NCI-H2107 treated with DMSO at 0.1 percent for 48 hours (cell line): ENCODE data around the gene TALDO1.

Experiments
- DNase-seq: peaks from one replicate; lab custom pipeline; 2025; ENCODE audit not compliant: unreplicated experiment; lab: John Stamatoyannopoulos, UW

TALDO1 gene

DNA sequence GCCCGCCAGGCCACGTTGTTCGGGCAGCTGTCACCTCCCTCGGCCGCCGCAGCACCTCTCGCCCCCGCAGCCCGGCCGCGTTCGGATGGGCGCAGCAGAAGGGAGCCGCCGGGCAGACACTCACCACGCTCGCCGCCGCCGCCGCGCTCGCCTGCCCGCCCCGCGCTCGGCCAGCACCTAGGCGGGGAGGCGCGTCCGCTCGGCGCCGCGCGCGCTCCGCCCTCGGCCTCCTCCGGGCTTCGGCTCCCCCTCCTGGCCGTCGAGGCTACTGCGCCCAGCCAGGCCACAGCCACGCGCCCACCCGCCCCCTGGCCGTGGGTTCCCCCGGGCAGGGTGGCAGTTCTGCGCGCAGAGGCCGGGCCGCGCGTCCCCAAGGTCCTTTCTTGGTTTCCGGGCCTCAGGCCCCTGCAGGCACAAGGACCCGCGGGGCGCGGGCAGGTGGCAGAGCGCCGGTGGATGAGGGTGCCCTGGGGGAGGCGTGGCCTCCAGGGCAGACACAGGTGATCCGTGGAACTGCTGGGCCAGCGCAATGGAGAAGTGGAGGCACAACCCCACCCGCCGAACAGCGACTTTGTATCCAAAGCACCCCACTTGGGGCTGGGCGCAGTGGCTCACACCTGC, 50.9 kb downstream of the TALDO1 start, which contains the start of gene SLC25A22:
TSS of gene SLC25A22 (minus strand) at position 189 of the 621 bp plus-strand sequence. CDS start 3,275 bp downstream, outside the sequence.
- DNase-seq = peak; percentile 22

DNA sequence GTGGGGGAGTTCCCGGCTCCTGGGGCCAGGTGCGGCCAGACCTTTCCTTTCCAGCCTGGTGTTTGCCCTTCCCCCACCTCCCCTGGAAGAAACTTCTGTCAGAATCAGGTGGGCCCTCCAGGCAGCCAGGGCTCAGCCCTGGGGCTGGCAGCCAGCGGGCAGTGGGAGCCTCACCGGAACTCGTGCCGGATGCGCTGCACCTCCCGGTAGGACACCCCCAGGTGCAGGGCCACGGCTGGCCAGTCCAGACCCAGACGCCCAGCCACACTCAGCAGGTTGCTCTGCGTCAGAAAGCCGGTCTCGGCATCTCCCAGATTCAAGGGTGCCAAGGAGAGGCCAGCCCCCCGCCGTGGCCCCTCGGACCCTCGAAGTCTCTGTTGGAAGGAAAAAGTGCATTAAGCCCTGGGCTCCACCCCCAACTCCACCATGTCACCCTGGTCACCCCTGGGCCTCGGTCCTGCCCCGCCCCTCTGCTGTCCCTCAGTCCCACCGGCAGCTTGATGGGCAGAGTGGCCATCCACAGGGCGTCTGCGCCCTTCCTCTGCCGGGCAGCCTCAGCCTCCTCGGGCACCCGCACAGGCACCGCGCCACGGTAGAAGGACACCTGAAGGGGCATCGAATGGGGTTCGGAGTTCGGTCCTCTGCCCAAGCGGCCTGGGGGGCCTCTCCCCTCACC, 52.5 kb downstream of the TALDO1 start:
- DNase-seq = no peak

DNA sequence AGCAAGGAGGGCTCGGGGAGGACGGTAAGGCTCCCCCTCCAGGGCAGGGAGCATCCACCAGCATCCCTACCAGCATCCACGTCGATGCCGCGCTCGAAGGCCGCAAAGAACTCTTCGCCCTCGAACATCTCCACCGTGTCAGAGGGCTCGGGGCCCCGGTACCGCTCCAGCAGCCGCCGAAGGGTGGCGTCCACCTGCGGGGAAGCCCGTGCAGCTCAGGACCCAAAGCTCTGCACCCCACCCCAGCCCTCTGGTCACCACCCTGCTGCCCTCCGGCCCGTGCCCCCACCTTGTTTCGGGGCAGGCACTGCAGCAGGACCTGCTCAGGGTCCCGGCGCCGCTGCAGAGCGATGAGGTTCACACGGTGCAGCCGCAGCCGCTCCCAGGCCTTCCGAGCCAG, 53.2 kb downstream of the TALDO1 start:
- no peak for DNase-seq

DNA sequence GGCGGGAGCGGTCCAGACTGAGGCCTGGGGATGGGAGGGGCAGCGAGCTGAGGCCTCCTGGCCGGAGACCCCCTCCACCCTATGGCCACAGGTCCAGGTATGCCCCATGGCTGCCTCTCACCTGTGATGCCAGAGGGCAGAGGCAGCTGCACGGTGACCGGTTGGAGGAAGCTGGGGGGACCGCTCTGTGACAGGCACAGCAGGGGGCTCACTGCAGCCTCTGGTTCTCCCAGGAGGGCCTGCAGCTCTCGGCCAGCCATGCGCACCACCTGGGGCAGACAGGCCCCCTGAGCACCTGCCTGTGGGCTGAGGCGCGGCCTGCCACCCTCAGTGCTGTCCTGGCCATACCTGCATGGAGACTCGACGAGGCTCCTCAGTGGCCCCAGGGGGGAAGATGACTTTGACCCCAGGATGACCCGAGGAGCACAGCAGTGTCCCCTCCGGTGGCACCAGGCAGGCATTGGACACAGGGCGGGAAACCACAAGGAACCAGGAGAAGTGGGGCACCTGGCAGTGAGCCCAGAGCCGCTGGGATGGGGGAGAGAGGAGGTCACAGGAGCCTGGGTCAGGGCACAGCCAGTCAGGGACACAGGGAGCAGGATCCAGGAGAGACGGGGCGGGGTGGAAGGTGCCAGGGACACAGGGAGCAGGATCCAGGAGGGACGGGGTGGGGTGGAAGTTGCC, 54.0 kb downstream of the TALDO1 start:
- no peak for DNase-seq

DNA sequence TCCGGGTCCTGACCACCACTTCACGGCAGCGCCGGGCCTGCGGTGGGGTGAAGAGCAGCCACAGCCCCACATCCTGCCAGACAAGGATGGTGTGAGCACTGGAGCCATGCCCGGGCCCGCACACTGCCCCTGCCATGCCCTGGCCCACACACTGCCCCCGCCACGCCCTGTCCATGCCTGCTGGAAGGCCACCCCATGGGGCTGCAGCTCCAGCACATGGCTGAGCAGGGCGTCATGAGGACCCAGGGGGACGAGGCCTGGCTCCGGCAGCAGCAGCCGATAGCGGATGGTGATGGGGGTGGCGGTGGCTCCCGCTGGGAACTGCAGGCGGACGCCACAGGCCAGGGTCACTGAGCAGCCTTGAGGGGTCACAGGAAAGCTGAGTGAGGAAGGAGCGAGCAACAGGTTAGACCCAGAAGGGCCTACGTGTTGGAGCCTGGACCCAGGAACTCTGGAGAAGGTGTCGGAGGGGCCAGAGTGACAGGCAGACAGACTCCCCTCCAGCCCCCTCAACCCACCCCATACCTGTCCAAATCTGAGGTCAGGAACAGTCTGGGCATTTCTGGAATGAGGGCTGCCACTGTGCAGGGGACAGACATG, 54.9 kb downstream of the TALDO1 start:
- no peak for DNase-seq

DNA sequence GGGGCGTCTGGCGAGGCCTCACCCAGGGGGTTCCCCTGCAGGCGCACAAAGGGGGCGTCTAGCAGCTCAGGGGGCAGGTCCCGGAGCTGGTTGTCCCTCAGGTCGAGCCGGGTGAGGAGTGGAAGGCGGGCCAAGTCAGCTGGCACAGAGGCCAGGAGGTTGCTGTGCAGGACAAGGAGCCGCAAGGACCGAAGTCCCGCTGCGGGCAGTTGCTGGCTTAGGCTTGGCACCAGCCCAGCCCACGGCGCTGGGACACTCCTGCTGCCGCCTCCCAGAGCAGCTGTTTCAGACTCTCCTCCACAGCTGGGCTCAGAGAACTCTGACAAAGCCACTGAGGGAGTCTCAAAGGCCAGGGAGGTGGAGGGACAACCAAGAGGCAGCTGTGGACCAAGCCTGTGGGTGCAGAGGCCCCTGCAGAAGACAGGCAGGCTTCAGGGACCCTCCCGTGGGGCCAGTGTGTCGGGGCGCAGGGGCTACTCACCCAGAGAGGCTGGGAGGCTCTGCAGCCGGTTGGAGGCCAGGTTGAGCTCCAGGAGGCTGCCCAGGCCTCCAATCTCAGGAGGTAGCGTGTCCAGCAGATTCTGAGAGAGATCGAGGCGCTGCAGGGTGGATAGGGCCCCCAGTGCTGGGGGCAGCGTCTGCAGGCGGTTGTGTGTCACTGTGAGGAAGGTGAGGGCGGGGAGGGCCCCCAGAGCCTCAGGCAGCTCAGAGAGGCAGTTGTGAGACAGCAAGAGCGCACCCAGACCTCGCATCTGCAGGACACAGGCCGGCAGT, 55.6 kb downstream of the TALDO1 start:
- DNase-seq = no peak

DNA sequence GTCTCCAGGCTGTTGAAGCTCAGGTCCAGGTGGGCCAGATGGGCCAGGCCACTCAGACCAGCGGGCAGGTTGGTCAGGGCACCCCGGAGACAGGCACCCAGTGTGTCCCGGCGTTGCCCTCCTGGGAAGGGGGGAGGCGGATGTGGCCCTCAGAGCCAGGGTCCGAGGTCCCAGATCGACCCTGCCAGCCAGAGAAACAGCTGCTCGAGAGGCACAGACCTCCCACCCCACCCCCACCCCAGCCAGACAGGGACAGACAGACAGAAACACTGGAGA, 56.1 kb downstream of the TALDO1 start:
- DNase-seq = no peak

DNA sequence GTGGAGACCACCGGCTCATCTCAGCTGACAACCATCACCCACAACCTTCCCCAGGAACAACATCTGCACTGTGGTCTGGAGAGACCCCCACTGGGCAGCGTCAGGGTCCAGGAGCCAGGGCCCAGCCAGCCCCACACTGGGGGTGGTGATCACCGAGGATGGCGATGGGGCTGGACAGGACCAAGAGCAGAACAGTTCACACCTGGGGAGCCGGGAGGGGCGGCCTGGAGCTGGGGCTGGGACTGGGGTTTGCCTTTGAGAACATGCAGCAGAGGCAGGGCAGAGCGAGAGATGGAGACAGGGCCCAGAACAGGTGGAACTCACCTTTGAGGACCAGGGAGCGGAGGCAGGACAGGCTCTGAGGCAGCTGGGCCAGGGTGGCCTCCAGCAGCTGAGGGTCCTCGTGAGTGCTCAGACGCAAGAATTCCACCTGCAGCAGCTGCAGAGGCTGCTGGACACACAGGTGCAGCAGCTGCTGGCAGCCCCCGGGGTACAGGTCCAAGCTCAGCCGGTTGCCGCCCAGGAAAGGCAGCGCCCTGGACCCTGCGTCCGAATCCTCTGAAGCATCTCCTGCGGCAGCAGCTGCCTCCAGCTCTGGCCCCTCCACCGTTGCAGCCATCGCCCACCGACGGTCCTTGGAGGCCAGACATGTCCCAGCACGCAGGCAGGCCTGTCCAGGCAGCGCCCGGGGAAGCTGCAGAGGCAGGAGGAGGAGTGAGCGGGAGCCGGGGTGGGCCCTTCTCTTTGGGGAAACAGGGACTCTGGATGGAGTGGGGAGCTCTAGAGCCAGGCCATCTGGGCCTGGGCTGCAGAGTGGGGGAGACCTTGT, 56.7 kb downstream of the TALDO1 start:
- peak; percentile 21 for DNase-seq

DNA sequence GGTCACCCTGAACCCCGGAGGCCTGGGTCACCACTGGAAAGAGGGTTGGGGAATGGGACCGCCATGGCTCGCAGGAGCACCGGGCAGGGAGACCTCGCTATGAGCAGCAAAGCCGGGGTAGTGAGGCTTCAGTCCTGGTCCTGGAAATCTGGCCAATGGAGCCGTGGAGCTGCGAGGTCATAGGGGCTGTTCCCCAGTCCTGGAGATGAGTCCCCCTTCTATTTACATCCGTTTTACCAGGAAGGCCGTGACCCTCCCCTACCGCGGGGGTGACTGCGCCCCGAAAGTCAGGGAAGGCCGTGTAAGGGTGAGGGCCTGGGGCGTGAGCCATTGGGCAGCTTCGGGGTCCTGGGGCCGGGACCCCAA, 57.3 kb downstream of the TALDO1 start:
- DNase-seq = no peak

DNA sequence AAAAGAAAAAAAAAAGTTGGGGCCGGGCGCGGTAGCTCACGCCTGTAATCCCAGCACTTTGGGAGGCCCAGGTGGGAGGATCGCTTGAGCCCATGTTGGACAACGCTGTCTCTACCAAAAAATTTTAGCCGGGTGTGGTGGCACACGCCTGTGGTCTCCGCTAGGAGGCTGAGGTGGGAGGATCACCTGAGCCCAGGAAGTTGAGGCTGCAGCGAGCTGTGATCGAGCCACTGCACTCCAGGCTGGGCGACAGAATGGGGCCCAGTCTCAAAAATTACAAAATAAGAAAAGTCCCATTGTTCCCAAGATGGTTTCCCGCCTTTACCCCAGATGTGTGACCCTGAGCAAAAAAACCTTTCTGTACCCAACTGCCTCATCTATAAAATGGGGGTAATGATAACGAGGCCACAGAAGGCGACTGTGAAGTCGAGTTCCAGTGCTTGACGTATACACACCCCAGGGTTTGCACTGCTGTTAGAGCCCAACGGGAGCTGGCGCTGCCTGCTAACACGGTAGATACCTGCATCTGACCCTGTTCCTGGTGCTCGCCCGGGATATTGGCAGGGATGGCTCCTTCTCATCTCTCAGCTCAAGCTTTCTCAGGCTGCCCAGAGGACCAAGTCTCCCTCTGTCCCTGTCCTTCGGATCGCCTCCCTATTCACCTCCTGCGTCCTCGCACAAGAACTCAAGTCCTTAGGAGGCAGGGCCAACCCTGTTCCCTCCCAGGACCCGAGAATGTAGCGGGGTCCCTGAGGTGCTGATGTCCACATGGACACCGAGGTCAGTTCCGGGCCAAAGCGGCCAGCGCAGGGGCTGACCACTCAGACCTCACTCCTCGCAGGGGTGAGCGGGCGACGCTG, 61.4 kb downstream of the TALDO1 start:
- DNase-seq = no peak

DNA sequence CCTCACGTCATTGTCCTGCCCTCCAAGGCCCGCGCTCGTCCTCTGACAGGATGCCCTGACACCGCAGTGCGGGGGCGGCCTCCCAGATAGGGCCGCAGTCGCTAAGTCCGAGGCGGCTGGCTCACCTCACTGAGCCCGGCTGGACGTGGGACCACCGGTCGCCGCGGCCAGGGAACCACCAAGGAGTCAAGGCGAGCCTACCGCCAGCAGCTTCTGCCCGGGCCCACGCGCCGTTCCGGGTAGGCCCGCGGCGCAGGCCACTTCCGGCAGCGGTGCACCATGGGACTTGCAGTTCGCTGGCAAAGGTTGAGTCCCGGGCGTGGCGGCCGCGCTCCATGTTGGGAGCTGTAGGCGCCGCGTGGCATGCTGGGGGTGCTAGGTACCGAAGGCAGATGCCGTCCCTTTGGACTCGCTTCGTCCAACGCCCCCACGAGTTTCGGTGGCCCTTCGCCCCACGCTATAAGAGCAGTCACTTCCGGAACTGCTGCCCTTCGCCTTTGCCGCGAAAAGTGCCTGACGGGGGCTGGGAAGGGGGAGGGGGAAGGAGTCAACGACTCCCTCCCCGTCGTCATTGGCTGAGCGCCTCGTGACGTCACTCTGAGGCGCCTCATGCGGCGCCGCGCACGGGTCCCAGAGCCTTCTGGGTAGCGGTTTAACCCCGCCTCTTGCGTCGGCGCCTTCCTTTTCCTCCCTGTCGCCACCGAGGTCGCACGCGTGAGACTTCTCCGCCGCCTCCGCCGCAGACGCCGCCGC, 62.2 kb downstream of the TALDO1 start, which contains the start of gene RPLP2:
TSS of gene RPLP2 (plus strand) at position 681 of the 753 bp plus-strand sequence. CDS start 268 bp downstream, outside the sequence.
- DNase-seq = peak; percentile 85

DNA sequence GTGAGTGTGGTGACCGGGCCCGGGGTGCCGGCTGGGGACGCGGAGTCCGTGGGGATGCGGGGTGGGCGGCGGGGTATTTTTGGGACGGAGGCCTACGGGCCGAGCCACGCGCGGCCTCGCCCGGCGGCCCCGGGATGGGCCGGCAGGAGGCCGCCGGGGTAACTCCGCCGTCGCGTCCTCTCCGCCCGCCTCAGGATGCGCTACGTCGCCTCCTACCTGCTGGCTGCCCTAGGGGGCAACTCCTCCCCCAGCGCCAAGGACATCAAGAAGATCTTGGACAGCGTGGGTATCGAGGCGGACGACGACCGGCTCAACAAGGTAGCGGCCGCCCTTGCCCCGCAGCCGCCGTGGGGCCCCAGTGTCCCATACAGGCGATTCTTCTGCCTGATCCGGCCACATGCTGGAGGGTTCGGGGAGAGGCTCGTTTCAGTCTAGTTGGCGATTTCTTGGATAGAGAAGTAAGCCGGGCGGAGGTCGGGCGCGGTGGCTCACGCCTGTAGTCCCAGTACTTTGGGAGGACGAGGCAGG, 62.8 kb downstream of the TALDO1 start:
- DNase-seq = no peak

DNA sequence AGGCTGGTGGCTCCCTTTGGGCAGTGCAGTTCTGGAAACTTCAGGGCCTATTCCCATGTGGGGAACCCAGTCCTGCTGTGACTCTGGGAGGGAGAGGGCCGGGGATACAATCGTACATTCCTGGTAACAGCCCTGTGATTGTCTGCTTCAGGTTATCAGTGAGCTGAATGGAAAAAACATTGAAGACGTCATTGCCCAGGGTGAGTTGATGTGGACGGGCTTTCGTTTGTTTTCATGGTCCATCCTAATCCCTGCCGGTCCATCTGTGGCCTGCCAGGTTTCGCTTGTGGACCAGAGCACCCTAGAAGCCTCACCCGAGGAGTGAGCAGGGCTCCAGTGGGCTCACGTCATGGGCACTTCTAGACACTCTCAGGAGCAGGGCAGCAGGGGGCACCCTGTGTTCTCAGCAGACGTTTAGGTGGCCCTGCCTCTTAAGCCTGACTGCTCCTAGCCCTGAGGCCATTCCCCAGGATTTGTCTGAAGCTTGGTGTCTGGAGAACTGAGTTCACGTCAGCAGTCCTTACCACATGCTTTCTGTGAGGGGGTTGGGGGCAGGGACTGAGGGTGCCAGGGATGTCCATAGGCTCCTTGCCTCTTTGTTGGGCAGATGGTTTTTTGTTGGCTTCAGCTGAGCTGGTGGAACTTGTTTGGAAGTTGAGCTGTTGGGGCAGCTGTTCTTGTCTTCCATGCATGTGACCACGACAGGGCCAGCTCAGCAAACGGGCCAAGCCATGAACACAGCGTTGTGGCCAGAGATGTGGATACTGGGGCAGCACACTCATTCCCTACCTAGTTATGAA, 64.4 kb downstream of the TALDO1 start:
- DNase-seq = no peak

DNA sequence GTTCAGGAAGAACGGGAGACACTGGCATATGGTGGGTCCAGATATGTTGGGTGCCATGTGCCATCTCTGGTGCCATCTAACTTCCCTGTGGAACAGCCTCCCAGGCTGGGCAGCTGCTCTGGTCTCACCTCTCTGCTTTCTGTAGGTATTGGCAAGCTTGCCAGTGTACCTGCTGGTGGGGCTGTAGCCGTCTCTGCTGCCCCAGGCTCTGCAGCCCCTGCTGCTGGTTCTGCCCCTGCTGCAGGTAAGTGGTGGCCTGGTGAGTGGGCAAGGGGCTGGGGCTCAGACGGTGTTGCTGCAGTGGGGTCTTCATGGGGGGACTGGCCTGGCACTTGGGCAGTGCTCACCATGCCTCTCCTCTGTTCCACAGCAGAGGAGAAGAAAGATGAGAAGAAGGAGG, 65.1 kb downstream of the TALDO1 start:
- DNase-seq = no peak

DNA sequence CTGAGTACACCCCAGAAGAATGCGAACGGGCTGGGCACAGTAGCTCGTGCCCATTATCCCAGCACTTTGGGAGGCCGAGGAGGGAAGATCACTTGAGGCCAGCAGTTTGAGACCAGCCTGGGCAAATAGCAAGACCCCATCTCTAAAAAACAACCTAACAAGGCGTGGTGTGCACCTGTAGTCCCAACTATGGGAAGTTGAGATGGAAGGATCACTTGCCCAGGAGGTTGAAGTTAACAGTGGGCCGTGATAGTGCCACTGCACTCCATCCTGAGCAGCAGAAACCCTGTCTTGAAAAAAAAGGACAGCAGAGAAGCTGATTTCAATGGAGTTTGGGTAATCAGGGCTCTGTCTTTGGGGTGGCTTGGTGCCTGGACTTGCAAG, 65.8 kb downstream of the TALDO1 start:
- DNase-seq = no peak

DNA sequence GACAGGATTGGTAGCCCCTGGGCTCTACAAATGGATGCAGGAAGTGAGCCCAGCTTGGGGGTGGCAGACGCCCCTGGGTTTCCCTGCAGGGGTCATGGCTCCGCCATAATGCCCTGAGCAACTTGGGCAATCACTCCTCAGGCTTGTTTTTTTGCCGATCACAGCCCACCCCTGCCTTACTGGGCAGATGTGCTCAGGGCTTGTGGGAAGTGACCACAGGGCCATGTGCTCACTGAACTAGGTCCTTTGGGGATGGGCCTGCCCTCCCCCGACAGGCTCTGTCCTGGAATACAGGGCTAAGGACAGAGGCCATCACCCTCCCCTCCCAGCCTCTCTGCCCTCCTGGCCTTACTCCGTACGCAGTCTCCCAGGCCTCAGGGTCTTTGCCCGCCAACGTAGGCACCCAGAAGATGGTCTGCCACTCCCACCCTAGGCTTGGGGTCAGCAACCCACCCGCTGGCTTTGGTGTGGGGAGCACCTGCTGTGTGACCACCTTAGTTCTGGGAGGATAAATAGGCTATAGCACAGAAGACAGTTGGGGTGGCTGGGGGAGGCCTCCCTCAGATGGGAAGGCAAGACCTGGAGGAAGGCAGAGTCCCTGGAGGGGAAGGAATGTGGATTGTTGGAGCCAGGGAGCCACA, 66.3 kb downstream of the TALDO1 start:
- DNase-seq = no peak
